OCI-LY7 (cell line): ENCODE data around the gene PSPH. TPM values are rescaled to one million over a fixed set of nuclear protein-coding genes. Genes with fewer than 3 reads are reported as not detected.

ENCODE experiments used
- BruUV-seq: library from RNA; stranded (reverse); fragments of 400-500 nt; replicated peaks from 2 replicates; lab custom pipeline; 2021; lab: Mats Ljungman, UMichigan
- CTCF ChIA-PET: fragments of 300-600 bp; sonication (Branson Sonifier 250); formaldehyde crosslinking; loops from one replicate; lab custom pipeline; 2022; ENCODE audit warnings: antibody characterized with exemption; ENCODE audit not compliant: unreplicated experiment; lab: Charles Lee
- POLR2A ChIA-PET: fragments of 300-600 bp; sonication (Branson Sonifier 250); formaldehyde crosslinking; loops from one replicate; lab custom pipeline; 2022; ENCODE audit warnings: antibody characterized with exemption; lab: Charles Lee
- DNase-seq: peaks from one replicate; pipeline ENCODE4 v3.0.0-alpha.2; 2015; ENCODE audit warnings: low spot score
- H2AFZ ChIP-seq: fragments of 200-600 bp; sonication (generic), shearing (Covaris generic); 2 replicates; pipeline ENCODE4 v1.6.1; 2014; ENCODE audit warnings: mild to moderate bottlenecking, antibody characterized with exemption, low read length, moderate library complexity
- H3K27ac ChIP-seq: fragments of 200-600 bp; sonication (generic); 2 replicates; pipeline ENCODE4 v1.5.1; 2014; ENCODE audit warnings: mixed run types, low read depth, mild to moderate bottlenecking, moderate library complexity, low read length, inconsistent platforms; ENCODE audit not compliant: poor library complexity, severe bottlenecking
- H3K36me3 ChIP-seq: fragments of 200-600 bp; sonication (generic); 2 replicates; pipeline ENCODE4 v1.6.1; 2014; ENCODE audit warnings: mild to moderate bottlenecking, antibody characterized with exemption, low read length, moderate library complexity, mixed read lengths; ENCODE audit not compliant: insufficient read depth
- H3K4me1 ChIP-seq: fragments of 200-600 bp; sonication (generic); 2 replicates; pipeline ENCODE4 v1.5.1; 2014; ENCODE audit warnings: mild to moderate bottlenecking, low read length; ENCODE audit not compliant: insufficient read depth, poor library complexity, severe bottlenecking
- H3K4me2 ChIP-seq: fragments of 200-600 bp; sonication (generic); 2 replicates; pipeline ENCODE4 v1.6.1; 2014; ENCODE audit warnings: mild to moderate bottlenecking, low read length
- H3K4me3 ChIP-seq: fragments of 200-600 bp; sonication (generic); 2 replicates; pipeline ENCODE4 v1.5.1; 2014; ENCODE audit warnings: mild to moderate bottlenecking, low read depth, low read length; ENCODE audit not compliant: poor library complexity, severe bottlenecking
- H3K79me2 ChIP-seq: fragments of 200-600 bp; sonication (generic); 2 replicates; pipeline ENCODE4 v1.6.1; 2016; ENCODE audit warnings: low read depth, mild to moderate bottlenecking, low read length, moderate library complexity, mixed read lengths; ENCODE audit not compliant: insufficient read depth
- H3K9me2 ChIP-seq: fragments of 200-600 bp; sonication (generic); 2 replicates; pipeline ENCODE4 v1.6.1; 2016; ENCODE audit warnings: mild to moderate bottlenecking, low read length, mixed read lengths; ENCODE audit not compliant: insufficient read depth
- H3K9me3 ChIP-seq: fragments of 200-600 bp; sonication (generic); 2 replicates; pipeline ENCODE4 v1.6.1; 2014; ENCODE audit warnings: mild to moderate bottlenecking, mixed run types, low read length, mixed read lengths
- H4K20me1 ChIP-seq: fragments of 200-600 bp; sonication (generic); 2 replicates; pipeline ENCODE4 v1.6.1; 2014; ENCODE audit warnings: mild to moderate bottlenecking, antibody characterized with exemption, low read length, moderate library complexity, mixed read lengths; ENCODE audit not compliant: insufficient read depth
- CTCF ChIP-seq: fragments of 200-600 bp; sonication (generic); conservative IDR thresholded peaks from 2 replicates; pipeline ENCODE4 v1.5.1; 2014; ENCODE audit warnings: mild to moderate bottlenecking, antibody characterized with exemption, low read length, moderate library complexity, mixed read lengths
- EZH2phosphoT487 ChIP-seq: fragments of 200-600 bp; sonication (generic); IDR thresholded peaks from 2 replicates; pipeline ENCODE4 v1.6.1; 2018; ENCODE audit warnings: low read depth, borderline replicate concordance, mild to moderate bottlenecking, mixed run types, antibody characterized with exemption, low read length, moderate library complexity, mixed read lengths
- intact Hi-C: fragments of 100-400 bp; cut with micrococcal nuclease; formaldehyde crosslinking; loops from one replicate; pipeline ENCODE4 v1.10.0; 2022; ENCODE audit not compliant: unreplicated experiment
- total RNA-seq, 2 experiments: library from RNA; depleted of rRNA in 1 of 2; stranded (reverse); fragments of >200 nt in 1 of 2; shearing (Covaris generic) in 1 of 2; gene quantifications; 2 replicates each; pipeline ENCODE4 v1.2.3, GENCODE V29; 2014 to 2022

PSPH gene
- total RNA-seq, 2 experiments from 2014 or later = 55.3 to 62.9 TPM

GRCh38 chr7:55983537-55983936 lies 67.7 kb downstream of the PSPH start:
- H3K79me2 ChIP-seq = no peaks in the 10 kb centered on the region
- intact Hi-C loops = no loop called here
- no peak for DNase-seq
- H3K36me3 ChIP-seq = peaks cover 87% of the 10 kb centered on the region
- no peaks in the 10 kb centered on the region for H4K20me1 ChIP-seq
- BruUV-seq = no TSS peak
- TF ChIP-seq EZH2phosphoT487 = no peak
- no peak for TF ChIP-seq CTCF
- CTCF ChIA-PET = no interaction called here
- H3K4me3 ChIP-seq = no peak overlapping the region
- H3K9me2 ChIP-seq = no peaks in the 10 kb centered on the region
- H3K27ac ChIP-seq = no peak overlapping the region
- H3K9me3 ChIP-seq = no peaks in the 10 kb centered on the region
- POLR2A ChIA-PET = interaction anchor here (0.6 to 1.2 kb wide), 2 partner anchors 11 to 87 kb away, joined by 3 read pairs; no protein-coding TSS in a partner anchor
- H3K4me1 ChIP-seq = no peaks in the 10 kb centered on the region
- no peak overlapping the region for H2AFZ ChIP-seq
- H3K4me2 ChIP-seq = no peak overlapping the region

GRCh38 chr7:55980266-55980665 lies 71.0 kb downstream of the PSPH start:
- no peaks in the 10 kb centered on the region for H3K4me1 ChIP-seq
- H3K9me2 ChIP-seq = no peaks in the 10 kb centered on the region
- intact Hi-C loops = no loop called here
- TF ChIP-seq CTCF (no peak), EZH2phosphoT487 (no peak)
- H3K36me3 ChIP-seq = peaks cover 76% of the 10 kb centered on the region
- no peak overlapping the region for H3K4me3 ChIP-seq
- POLR2A ChIA-PET = interaction anchor here (0.7 kb wide), 1 partner anchor 154 kb away, joined by 4 read pairs; no protein-coding TSS in a partner anchor
- CTCF ChIA-PET = no interaction called here
- no peak overlapping the region for H2AFZ ChIP-seq
- BruUV-seq = no TSS peak
- no peak overlapping the region for H3K27ac ChIP-seq
- no peaks in the 10 kb centered on the region for H3K9me3 ChIP-seq
- no peaks in the 10 kb centered on the region for H4K20me1 ChIP-seq
- H3K4me2 ChIP-seq = no peak overlapping the region
- no peaks in the 10 kb centered on the region for H3K79me2 ChIP-seq
- DNase-seq = no peak

- POLR2A ChIA-PET = interaction anchor here (0.7 kb wide), 1 partner anchor 57 kb away, joined by 3 read pairs; no protein-coding TSS in a partner anchor
- intact Hi-C loops = no loop called here
- TF ChIP-seq CTCF = no peak
- no peak for TF ChIP-seq EZH2phosphoT487
- H3K79me2 ChIP-seq = no peaks in the 10 kb centered on the region
- H3K9me3 ChIP-seq = no peaks in the 10 kb centered on the region
- no peak overlapping the region for H3K4me2 ChIP-seq
- CTCF ChIA-PET = no interaction called here
- DNase-seq = no peak
- peaks cover 52% of the 10 kb centered on the region for H3K36me3 ChIP-seq
- no peaks in the 10 kb centered on the region for H4K20me1 ChIP-seq
- H3K9me2 ChIP-seq = no peaks in the 10 kb centered on the region
- no peak overlapping the region for H3K4me3 ChIP-seq
- peaks cover 6% of the 10 kb centered on the region for H3K4me1 ChIP-seq
- H2AFZ ChIP-seq = no peak overlapping the region
- BruUV-seq = no TSS peak
- no peak overlapping the region for H3K27ac ChIP-seq
Observed at GRCh38 chr7:55977831-55978230, 73.4 kb downstream of the PSPH start.
